Thyroid gland (tissue), 4 donors: Measurements from ENCODE around the gene PDE4B.

Source experiments
- POLR2A ChIP-seq, 2 donors: fragments of 450-650 bp; IDR thresholded peaks; one replicate each; pipeline ENCODE4 v1.6.1; 2017; ENCODE audit warnings: antibody characterized with exemption in 2 of 2, mild to moderate bottlenecking in 2 of 2, moderate library complexity in 1 of 2
- TF ChIP-seq, protein P1 (sequence below), 6 experiments: fragments of 200-600 bp in 3 of 6; fragments of 450-650 bp in 3 of 6; sonication (generic) in 3 of 6; IDR thresholded peaks; one replicate each; pipeline ENCODE4 v1.5.1; 2016 to 2019; ENCODE audit warnings: antibody characterized with exemption in 6 of 6, mild to moderate bottlenecking in 2 of 6, inconsistent platforms in 1 of 6, moderate library complexity in 1 of 6

DNA sequence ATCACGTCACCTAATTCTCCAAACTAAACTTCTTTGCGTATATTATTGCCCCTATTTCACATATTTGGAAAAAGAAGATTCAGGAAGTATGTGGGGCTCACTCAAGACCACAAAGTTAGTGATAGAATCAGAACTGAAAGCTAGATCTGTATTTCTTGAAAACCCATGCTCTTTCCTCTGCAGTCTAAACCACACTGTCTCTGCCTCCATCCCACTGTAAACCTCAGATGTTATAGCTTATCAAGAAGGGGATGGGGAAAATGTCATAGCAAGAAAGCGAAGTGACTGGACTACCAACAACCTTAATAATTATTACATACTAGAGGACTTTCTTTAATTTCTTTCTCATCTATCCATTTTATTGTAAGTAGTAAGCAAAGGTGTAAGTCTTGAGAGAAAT is 483.5 kb downstream of the PDE4B start:
- TF ChIP-seq, protein P1, sequence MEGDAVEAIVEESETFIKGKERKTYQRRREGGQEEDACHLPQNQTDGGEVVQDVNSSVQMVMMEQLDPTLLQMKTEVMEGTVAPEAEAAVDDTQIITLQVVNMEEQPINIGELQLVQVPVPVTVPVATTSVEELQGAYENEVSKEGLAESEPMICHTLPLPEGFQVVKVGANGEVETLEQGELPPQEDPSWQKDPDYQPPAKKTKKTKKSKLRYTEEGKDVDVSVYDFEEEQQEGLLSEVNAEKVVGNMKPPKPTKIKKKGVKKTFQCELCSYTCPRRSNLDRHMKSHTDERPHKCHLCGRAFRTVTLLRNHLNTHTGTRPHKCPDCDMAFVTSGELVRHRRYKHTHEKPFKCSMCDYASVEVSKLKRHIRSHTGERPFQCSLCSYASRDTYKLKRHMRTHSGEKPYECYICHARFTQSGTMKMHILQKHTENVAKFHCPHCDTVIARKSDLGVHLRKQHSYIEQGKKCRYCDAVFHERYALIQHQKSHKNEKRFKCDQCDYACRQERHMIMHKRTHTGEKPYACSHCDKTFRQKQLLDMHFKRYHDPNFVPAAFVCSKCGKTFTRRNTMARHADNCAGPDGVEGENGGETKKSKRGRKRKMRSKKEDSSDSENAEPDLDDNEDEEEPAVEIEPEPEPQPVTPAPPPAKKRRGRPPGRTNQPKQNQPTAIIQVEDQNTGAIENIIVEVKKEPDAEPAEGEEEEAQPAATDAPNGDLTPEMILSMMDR (IDR thresholded peaks at IDR 0.05), result no peak
- no peak for TF ChIP-seq POLR2A (IDR thresholded peaks at IDR 0.05)
